ENCODE measurements around the gene COX19.

The COX19 gene

GRCh38 chr7:990933-991728 is 15.8 kb upstream of the COX19 start:
- no peak for DNase-seq

GRCh38 chr7:990352-990932 is 15.1 kb upstream of the COX19 start:
- DNase-seq, result no peak

GRCh38 chr7:988963-989529 is 13.7 kb upstream of the COX19 start:
- DNase-seq, result no peak

GRCh38 chr7:988426-988911 is 13.1 kb upstream of the COX19 start:
- no peak for DNase-seq

- no peak for DNase-seq
Measured at GRCh38 chr7:987909-988308, 12.6 kb upstream of the COX19 start.

- no peak for DNase-seq
Measured at GRCh38 chr7:986766-987751, 11.7 kb upstream of the COX19 start.

GRCh38 chr7:985915-986741 is 10.8 kb upstream of the COX19 start:
- DNase-seq, result no peak

GRCh38 chr7:985127-985416 is 9.7 kb upstream of the COX19 start:
- DNase-seq, result no peak

- DNase-seq, result no peak
Measured at GRCh38 chr7:984361-985126, 9.2 kb upstream of the COX19 start.

- DNase-seq, result no peak
Measured at GRCh38 chr7:983616-984071, 8.3 kb upstream of the COX19 start.

GRCh38 chr7:983004-983615 is 7.8 kb upstream of the COX19 start, which contains the start of gene CYP2W1:
CYP2W1 (plus strand) TSS chr7:983181; CDS start chr7:983212, 31 bp downstream.
- no peak for DNase-seq

GRCh38 chr7:982511-983003 is 7.2 kb upstream of the COX19 start:
- DNase-seq, result no peak

GRCh38 chr7:981793-982510 is 6.6 kb upstream of the COX19 start:
- DNase-seq, result no peak

- no peak for DNase-seq
Measured at GRCh38 chr7:979886-980571, 4.7 kb upstream of the COX19 start.

GRCh38 chr7:979151-979550 is 3.8 kb upstream of the COX19 start:
- DNase-seq, result no peak

- no peak for DNase-seq
Measured at GRCh38 chr7:978416-979091, 3.2 kb upstream of the COX19 start.

GRCh38 chr7:978049-978346 is 2.6 kb upstream of the COX19 start:
- no peak for DNase-seq

- DNase-seq, result no peak
Measured at GRCh38 chr7:977326-978048, 2.1 kb upstream of the COX19 start.
